ENCODE results near the gene ZNF777. TPM values are rescaled to one million over a fixed set of nuclear protein-coding genes. Genes with fewer than 3 reads are reported as not detected.
A peak's percentile ranks its signal among the peaks of the same experiment; 100 is the strongest.

ZNF777 gene
- total RNA-seq, 2 donors from 2014 or later, result 19.0 to 19.5 TPM

- ATAC-seq (replicated peaks in 1 of 2) (no peak), DNase-seq (no peak)
- peaks cover 0 to 2% of the 10 kb centered on the region in 2 donors for H3K9me3 Mint-ChIP-seq
- H3K36me3 Mint-ChIP-seq (ENCODE audit: insufficient read depth in 2 of 2), result peaks cover 7 to 11% of the 10 kb centered on the region in 2 donors
- H3K4me1 Mint-ChIP-seq (ENCODE audit: low read depth), result no peaks in the 10 kb centered on the region
- no peak overlapping the region for H3K4me3 Mint-ChIP-seq
- H3K27ac Mint-ChIP-seq, result no peak overlapping the region
- no peaks in the 10 kb centered on the region for H3K27me3 Mint-ChIP-seq (ENCODE audit: low read depth)
Measured at GRCh38 chr7:149473251-149473650, 12.4 kb upstream of the ZNF777 start.

- Mint-ChIP-seq H3K27me3 (ENCODE audit: low read depth) (no peaks in the 10 kb centered on the region), H3K4me3 (no peak overlapping the region), H3K4me1 (ENCODE audit: low read depth) (no peaks in the 10 kb centered on the region), H3K27ac (no peak overlapping the region), H3K9me3 (peaks cover under 1 to 2% of the 10 kb centered on the region in 2 donors), H3K36me3 (ENCODE audit: insufficient read depth in 2 of 2) (peaks cover 7 to 8% of the 10 kb centered on the region in 2 donors)
- ATAC-seq (replicated peaks in 1 of 2) (no peak), DNase-seq (no peak)
Measured at GRCh38 chr7:149471289-149471953, 10.6 kb upstream of the ZNF777 start.

GRCh38 chr7:149469806-149470205, 8.9 kb upstream of the ZNF777 start:
- Mint-ChIP-seq H3K9me3 (peaks cover 2 to 4% of the 10 kb centered on the region in 2 donors), H3K36me3 (ENCODE audit: insufficient read depth in 2 of 2) (peaks cover 6 to 10% of the 10 kb centered on the region in 2 donors), H3K4me3 (no peak overlapping the region), H3K4me1 (ENCODE audit: low read depth) (no peaks in the 10 kb centered on the region), H3K27me3 (ENCODE audit: low read depth) (no peaks in the 10 kb centered on the region), H3K27ac (no peak overlapping the region)
- ATAC-seq (replicated peaks in 1 of 2), result no peak
- DNase-seq, result no peak

GRCh38 chr7:149468208-149468607, 7.3 kb upstream of the ZNF777 start:
- no peak overlapping the region for H3K27ac Mint-ChIP-seq

GRCh38 chr7:149467321-149467859, 6.5 kb upstream of the ZNF777 start:
- no peak for ATAC-seq (replicated peaks in 1 of 2)
- Mint-ChIP-seq H3K9me3 (peaks cover 2 to 4% of the 10 kb centered on the region in 2 donors), H3K4me1 (ENCODE audit: low read depth) (no peaks in the 10 kb centered on the region), H3K4me3 (no peak overlapping the region), H3K36me3 (ENCODE audit: insufficient read depth in 2 of 2) (peaks cover 3 to 7% of the 10 kb centered on the region in 2 donors), H3K27me3 (ENCODE audit: low read depth) (no peaks in the 10 kb centered on the region), H3K27ac (no peak overlapping the region)
- no peak for DNase-seq

More at GRCh38 chr7:149468208-149468607, 7.3 kb upstream of the ZNF777 start:
- H3K36me3 Mint-ChIP-seq (ENCODE audit: insufficient read depth in 2 of 2), result peaks cover 6 to 10% of the 10 kb centered on the region in 2 donors
- ATAC-seq (replicated peaks in 1 of 2) (peak in 1 of 2 donors; percentile 19), DNase-seq (no peak)
- peaks cover 2 to 4% of the 10 kb centered on the region in 2 donors for H3K9me3 Mint-ChIP-seq
- H3K4me1 Mint-ChIP-seq (ENCODE audit: low read depth), result no peaks in the 10 kb centered on the region
- no peak overlapping the region for H3K4me3 Mint-ChIP-seq
- no peaks in the 10 kb centered on the region for H3K27me3 Mint-ChIP-seq (ENCODE audit: low read depth)

- DNase-seq, result no peak
- no peak overlapping the region for H3K27ac Mint-ChIP-seq
- no peaks in the 10 kb centered on the region for H3K27me3 Mint-ChIP-seq (ENCODE audit: low read depth)
- H3K9me3 Mint-ChIP-seq, result peaks cover 2 to 4% of the 10 kb centered on the region in 2 donors
- ATAC-seq (replicated peaks in 1 of 2), result no peak
- peaks cover 2% of the 10 kb centered on the region for H3K4me1 Mint-ChIP-seq (ENCODE audit: low read depth)
- H3K36me3 Mint-ChIP-seq (ENCODE audit: insufficient read depth in 2 of 2), result peaks cover 3 to 6% of the 10 kb centered on the region in 2 donors
- no peak overlapping the region for H3K4me3 Mint-ChIP-seq
Measured at GRCh38 chr7:149466364-149466763, 5.5 kb upstream of the ZNF777 start.

GRCh38 chr7:149463500-149464161, 2.8 kb upstream of the ZNF777 start:
- no peak for ATAC-seq (replicated peaks in 1 of 2)
- Mint-ChIP-seq H3K9me3 (peaks cover 0 to 4% of the 10 kb centered on the region in 2 donors), H3K27ac (no peak overlapping the region), H3K27me3 (ENCODE audit: low read depth) (no peaks in the 10 kb centered on the region), H3K4me1 (ENCODE audit: low read depth) (peaks cover 13% of the 10 kb centered on the region), H3K36me3 (ENCODE audit: insufficient read depth in 2 of 2) (peaks cover 4% of the 10 kb centered on the region in 2 donors), H3K4me3 (no peak overlapping the region)
- DNase-seq, result no peak

- no peaks in the 10 kb centered on the region for H3K27me3 Mint-ChIP-seq (ENCODE audit: low read depth)
Measured at GRCh38 chr7:149462101-149462520, 1.2 kb upstream of the ZNF777 start.

GRCh38 chr7:149459540-149460452, 1.1 kb downstream of the ZNF777 start:
- peak; percentile 46 to 52 for ATAC-seq (replicated peaks in 1 of 2)
- H3K4me1 Mint-ChIP-seq (ENCODE audit: low read depth), result peaks cover 20% of the 10 kb centered on the region
- no peaks in the 10 kb centered on the region for H3K9me3 Mint-ChIP-seq
- H3K27me3 Mint-ChIP-seq (ENCODE audit: low read depth), result no peaks in the 10 kb centered on the region
- DNase-seq, result peak; percentile 17 to 32
- peaks cover 2 to 6% of the 10 kb centered on the region in 2 donors for H3K36me3 Mint-ChIP-seq (ENCODE audit: insufficient read depth in 2 of 2)
- peak overlapping the region in 1 of 2 donors; percentile 48 for H3K4me3 Mint-ChIP-seq
- no peak overlapping the region for H3K27ac Mint-ChIP-seq

More at GRCh38 chr7:149462101-149462520, 1.2 kb upstream of the ZNF777 start:
- DNase-seq (no peak), ATAC-seq (replicated peaks in 1 of 2) (no peak)
- Mint-ChIP-seq H3K27ac (no peak overlapping the region), H3K4me3 (peak overlapping the region; percentile 2 to 7), H3K9me3 (peaks cover 0 to 4% of the 10 kb centered on the region in 2 donors), H3K4me1 (ENCODE audit: low read depth) (peaks cover 20% of the 10 kb centered on the region), H3K36me3 (ENCODE audit: insufficient read depth in 2 of 2) (peaks cover 4% of the 10 kb centered on the region in 2 donors)

- no peak for ATAC-seq (replicated peaks in 1 of 2)
- Mint-ChIP-seq H3K27me3 (ENCODE audit: low read depth) (no peaks in the 10 kb centered on the region), H3K4me3 (peak overlapping the region; percentile 55 to 70), H3K9me3 (no peaks in the 10 kb centered on the region), H3K27ac (no peak overlapping the region), H3K36me3 (ENCODE audit: insufficient read depth in 2 of 2) (peaks cover 3 to 7% of the 10 kb centered on the region in 2 donors), H3K4me1 (ENCODE audit: low read depth) (peaks cover 20% of the 10 kb centered on the region)
- DNase-seq, result no peak
Measured at GRCh38 chr7:149459201-149459539, 1.7 kb downstream of the ZNF777 start.

- Mint-ChIP-seq H3K36me3 (ENCODE audit: insufficient read depth in 2 of 2) (peaks cover 3 to 10% of the 10 kb centered on the region in 2 donors), H3K27ac (peak overlapping the region; percentile 64), H3K4me3 (peak overlapping the region; percentile 55 to 70), H3K9me3 (no peaks in the 10 kb centered on the region), H3K4me1 (ENCODE audit: low read depth) (peaks cover 20% of the 10 kb centered on the region), H3K27me3 (ENCODE audit: low read depth) (no peaks in the 10 kb centered on the region)
- no peak for ATAC-seq (replicated peaks in 1 of 2)
- DNase-seq, result no peak
Measured at GRCh38 chr7:149458235-149458634, 2.6 kb downstream of the ZNF777 start.

- Mint-ChIP-seq H3K27me3 (ENCODE audit: low read depth) (no peaks in the 10 kb centered on the region), H3K4me3 (no peak overlapping the region), H3K9me3 (no peaks in the 10 kb centered on the region), H3K27ac (no peak overlapping the region), H3K4me1 (ENCODE audit: low read depth) (peaks cover 20% of the 10 kb centered on the region), H3K36me3 (ENCODE audit: insufficient read depth in 2 of 2) (peaks cover 3 to 10% of the 10 kb centered on the region in 2 donors)
- DNase-seq, result no peak
- no peak for ATAC-seq (replicated peaks in 1 of 2)
Measured at GRCh38 chr7:149457766-149458165, 3.1 kb downstream of the ZNF777 start.
